Measurements from ENCODE around the gene CUEDC1. TPM values are rescaled to one million over a fixed set of nuclear protein-coding genes. Genes with fewer than 3 reads are reported as not detected.

The CUEDC1 gene
- total and polyA plus RNA-seq, 2 of the 13 experiments (the other 11 are each of a cell fraction or from before 2014, with no cell fraction given) = 7.4 to 12.9 TPM

DNA sequence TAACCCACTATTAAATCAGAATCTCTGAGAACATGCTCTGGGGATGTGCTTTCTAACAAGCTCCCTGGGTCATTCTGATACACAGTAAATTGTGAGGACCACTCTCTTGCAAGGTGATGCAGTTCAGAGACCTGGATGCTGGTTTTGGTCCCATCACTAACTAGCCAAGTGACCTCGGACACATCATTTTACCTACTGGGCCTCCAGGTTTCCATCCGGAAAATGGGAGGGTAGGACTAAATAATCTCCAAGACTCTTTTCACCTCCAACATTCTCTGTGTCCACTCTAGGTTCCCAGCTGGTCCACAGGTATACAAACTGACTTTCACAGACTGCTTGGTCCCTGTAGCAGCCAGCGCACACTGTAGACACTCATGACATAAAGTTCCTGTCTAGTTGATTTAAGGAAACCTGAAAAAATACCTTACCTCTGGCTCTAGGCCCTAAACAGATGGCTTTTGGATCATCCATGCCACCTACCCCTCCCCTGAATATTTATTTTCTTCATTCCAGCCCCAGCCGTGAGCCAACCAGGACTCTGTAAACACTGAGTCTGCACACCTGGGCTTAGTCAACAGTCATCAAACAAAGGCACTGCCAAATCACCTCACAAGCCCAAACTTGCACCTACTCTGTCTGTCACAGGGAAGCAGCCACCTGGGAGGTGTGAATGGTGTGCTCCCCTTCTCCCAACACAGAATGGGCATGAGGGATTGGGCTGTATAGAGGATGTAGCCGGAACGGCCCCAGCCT is 54.0 kb downstream of the CUEDC1 start (continued):
- TF ChIP-seq, protein P1, sequence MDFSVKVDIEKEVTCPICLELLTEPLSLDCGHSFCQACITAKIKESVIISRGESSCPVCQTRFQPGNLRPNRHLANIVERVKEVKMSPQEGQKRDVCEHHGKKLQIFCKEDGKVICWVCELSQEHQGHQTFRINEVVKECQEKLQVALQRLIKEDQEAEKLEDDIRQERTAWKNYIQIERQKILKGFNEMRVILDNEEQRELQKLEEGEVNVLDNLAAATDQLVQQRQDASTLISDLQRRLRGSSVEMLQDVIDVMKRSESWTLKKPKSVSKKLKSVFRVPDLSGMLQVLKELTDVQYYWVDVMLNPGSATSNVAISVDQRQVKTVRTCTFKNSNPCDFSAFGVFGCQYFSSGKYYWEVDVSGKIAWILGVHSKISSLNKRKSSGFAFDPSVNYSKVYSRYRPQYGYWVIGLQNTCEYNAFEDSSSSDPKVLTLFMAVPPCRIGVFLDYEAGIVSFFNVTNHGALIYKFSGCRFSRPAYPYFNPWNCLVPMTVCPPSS (IDR thresholded peaks at IDR 0.05) = no peak
- TF ChIP-seq SOX5 (CRISPR knock-in tag; IDR thresholded peaks at IDR 0.05; ENCODE audit: borderline replicate concordance) = peak; percentile 60; the same call in 1 of the 2 replicates
- 0 out of 2 replicates have a peak, but pooled peaks have one; percentile 22 for TF ChIP-seq FOXC1 (CRISPR knock-in tag; IDR thresholded peaks at IDR 0.05; ENCODE audit: borderline replicate concordance)
- TF ChIP-seq ZNF580 (CRISPR knock-in tag; IDR thresholded peaks at IDR 0.05; ENCODE audit: borderline replicate concordance, low read depth) = no peak
- TF ChIP-seq ZNF737 (CRISPR knock-in tag; IDR thresholded peaks at IDR 0.05; ENCODE audit: borderline replicate concordance) = no peak
- TF ChIP-seq, protein P2, sequence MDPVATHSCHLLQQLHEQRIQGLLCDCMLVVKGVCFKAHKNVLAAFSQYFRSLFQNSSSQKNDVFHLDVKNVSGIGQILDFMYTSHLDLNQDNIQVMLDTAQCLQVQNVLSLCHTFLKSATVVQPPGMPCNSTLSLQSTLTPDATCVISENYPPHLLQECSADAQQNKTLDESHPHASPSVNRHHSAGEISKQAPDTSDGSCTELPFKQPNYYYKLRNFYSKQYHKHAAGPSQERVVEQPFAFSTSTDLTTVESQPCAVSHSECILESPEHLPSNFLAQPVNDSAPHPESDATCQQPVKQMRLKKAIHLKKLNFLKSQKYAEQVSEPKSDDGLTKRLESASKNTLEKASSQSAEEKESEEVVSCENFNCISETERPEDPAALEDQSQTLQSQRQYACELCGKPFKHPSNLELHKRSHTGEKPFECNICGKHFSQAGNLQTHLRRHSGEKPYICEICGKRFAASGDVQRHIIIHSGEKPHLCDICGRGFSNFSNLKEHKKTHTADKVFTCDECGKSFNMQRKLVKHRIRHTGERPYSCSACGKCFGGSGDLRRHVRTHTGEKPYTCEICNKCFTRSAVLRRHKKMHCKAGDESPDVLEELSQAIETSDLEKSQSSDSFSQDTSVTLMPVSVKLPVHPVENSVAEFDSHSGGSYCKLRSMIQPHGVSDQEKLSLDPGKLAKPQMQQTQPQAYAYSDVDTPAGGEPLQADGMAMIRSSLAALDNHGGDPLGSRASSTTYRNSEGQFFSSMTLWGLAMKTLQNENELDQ (CRISPR knock-in tag; IDR thresholded peaks at IDR 0.05; ENCODE audit: borderline replicate concordance) = no peak

DNA sequence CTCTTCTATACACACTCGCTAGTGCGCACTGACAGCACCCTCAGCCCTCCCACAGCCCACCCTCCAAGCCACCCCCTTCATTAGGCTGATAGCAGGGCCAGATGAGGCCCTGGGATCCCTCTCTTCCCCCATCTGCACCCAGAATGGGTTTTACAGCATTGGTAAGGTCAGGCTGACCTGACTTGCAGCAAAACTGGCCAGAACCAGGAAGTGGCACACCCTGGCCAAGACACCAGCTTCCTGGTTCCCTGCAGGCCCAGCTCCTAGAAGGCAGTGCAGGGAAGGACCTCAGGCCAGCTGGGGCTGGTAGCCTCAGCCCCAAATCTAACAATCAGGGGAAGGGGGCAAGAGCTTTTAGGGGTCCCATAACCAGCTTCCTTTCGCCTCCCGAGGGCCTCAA is 55.4 kb downstream of the CUEDC1 start:
- intact Hi-C loops (cut with micrococcal nuclease; ENCODE audit: unreplicated experiment) = no loop called here
- no peak overlapping the region for H3K27ac ChIP-seq (ENCODE audit: extremely low read length, insufficient read depth, low read length)
- ChIA-PET CTCF (ENCODE audit: low intra/inter-chr PET ratio, low total read pairs) (no interaction called here), POLR2A (interaction anchor here (1.2 to 3.2 kb wide), 3 partner anchors 50 to 87 kb away, joined by 3 to 9 read pairs (median 8); partner anchors contain the start of genes CUEDC1 and MRPS23)
- DNase-seq (ENCODE audit: low spot score) (no peak), FAIRE-seq (no peak), ATAC-seq (no peak)
- no peaks in the 10 kb centered on the region for H4K20me1 ChIP-seq (ENCODE audit: insufficient read depth, low read length)
- in situ Hi-C loops (cut with HindIII; ENCODE audit: extremely low pct_ligation_motif_present, low pct_unique_long_range_greater_than_20kb) = loop anchor here (10.0 kb wide), 1 partner anchor 215 kb away; no protein-coding TSS in a partner anchor
- H3K4me3 ChIP-seq (replicated peaks in 1 of 3; ENCODE audit: insufficient read depth in 1 of 3, low read depth in 2 of 3, low read length in 3 of 3) = no peak overlapping the region
- no TSS peak for BruUV-seq (replicated peaks)
- no peak overlapping the region for H2AFZ ChIP-seq (ENCODE audit: low read length)
- H3K4me2 ChIP-seq (ENCODE audit: low read depth, low read length) = no peak overlapping the region
- no peaks in the 10 kb centered on the region for H3K36me3 ChIP-seq (replicated peaks in 1 of 2; ENCODE audit: control insufficient read depth in 1 of 2, insufficient read depth in 2 of 2, low read length in 2 of 2)
- peaks cover 80% of the 10 kb centered on the region for H3K4me1 ChIP-seq (ENCODE audit: insufficient read depth, low read length)
- TF ChIP-seq ELF1 (CRISPR knock-in tag; IDR thresholded peaks at IDR 0.05) = peak; percentile 61
- no peak for TF ChIP-seq ELK4 (CRISPR knock-in tag; IDR thresholded peaks at IDR 0.05; ENCODE audit: borderline replicate concordance)
- H3K27me3 ChIP-seq (ENCODE audit: control insufficient read depth in 1 of 2, insufficient read depth in 2 of 2, low read length in 2 of 2) = no peaks in the 10 kb centered on the region
- 92% methylated on average over 4 of the region's 4 CpGs for WGBS (ENCODE audit: low lambda C conversion rate)
- no peaks in the 10 kb centered on the region for H3K9me3 ChIP-seq (ENCODE audit: low read length)
- H3K79me2 ChIP-seq (ENCODE audit: insufficient read depth, low read length) = no peaks in the 10 kb centered on the region
- H3K9ac ChIP-seq (ENCODE audit: insufficient read depth, low read depth, low read length) = peak overlapping the region; percentile 24; the same call in 1 of the 2 replicates

Data from HepG2 (cell line).